K562 (cell line): Measurements from ENCODE around the gene HBG1. TPM values are rescaled to one million over a fixed set of nuclear protein-coding genes. Genes with fewer than 3 reads are reported as not detected.

Experiments used
- GTF2E2 ChIP-seq: fragments of 200-800 bp; sonication (Bioruptor generic); IDR thresholded peaks from 2 replicates; pipeline ENCODE4 v1.6.1; 2016; ENCODE audit warnings: missing genetic modification characterization, missing compliant biosample characterization
- KLF6 ChIP-seq: fragments of 250-450 bp; sonication (Bioruptor Pico); IDR thresholded peaks from 2 replicates; pipeline ENCODE4 v1.4.0; 2020; ENCODE audit warnings: mild to moderate bottlenecking, moderate library complexity, borderline replicate concordance
- MEIS2 ChIP-seq: fragments of 450-650 bp; IDR thresholded peaks from 2 replicates; pipeline ENCODE4 v1.6.1; 2014; ENCODE audit warnings: mild to moderate bottlenecking; ENCODE audit not compliant: partially characterized antibody
- MIER1 ChIP-seq: fragments of 450-650 bp; IDR thresholded peaks from 2 replicates; pipeline ENCODE4 v1.6.1; 2016; ENCODE audit warnings: antibody characterized with exemption, mild to moderate bottlenecking, low read depth
- NCOA4 ChIP-seq: fragments of 450-650 bp; IDR thresholded peaks from 2 replicates; pipeline ENCODE4 v1.6.1; 2018; ENCODE audit warnings: mild to moderate bottlenecking; ENCODE audit not compliant: partially characterized antibody
- SUPT5H ChIP-seq: fragments of 450-650 bp; IDR thresholded peaks from 2 replicates; pipeline ENCODE4 v1.6.1; 2016
- TOE1 ChIP-seq, 2 experiments: fragments of 450-650 bp in 1 of 2; sonication (generic) in 1 of 2; formaldehyde crosslinking in 1 of 2; IDR thresholded peaks; 2 replicates each; pipeline versions ENCODE4 v1.7.1 to v1.8.0; 2016 to 2022; ENCODE audit warnings: borderline replicate concordance in 2 of 2, mild to moderate bottlenecking in 2 of 2, antibody characterized with exemption in 1 of 2, inconsistent platforms in 1 of 2, low read depth in 1 of 2, missing genetic modification reagents in 1 of 2, moderate library complexity in 1 of 2
- ZBTB17 ChIP-seq: fragments of 450-650 bp; formaldehyde crosslinking; IDR thresholded peaks from 2 replicates; pipeline ENCODE4 v1.4.0; 2020; ENCODE audit warnings: mild to moderate bottlenecking
- ZNF12 ChIP-seq: sonication (generic); formaldehyde crosslinking; IDR thresholded peaks from 2 replicates; pipeline ENCODE4 v1.4.0; 2020; ENCODE audit warnings: mild to moderate bottlenecking, missing genetic modification reagents
- ZNF124 ChIP-seq: sonication (generic); formaldehyde crosslinking; IDR thresholded peaks from 2 replicates; pipeline ENCODE4 v1.8.1; 2022; ENCODE audit warnings: missing genetic modification reagents
- ZNF644 ChIP-seq: fragments of 200-800 bp; sonication (Bioruptor generic); IDR thresholded peaks from 2 replicates; pipeline ENCODE4 v1.6.1; 2016; ENCODE audit warnings: low read depth, missing genetic modification characterization, missing compliant biosample characterization
- polyA plus RNA-seq, 8 experiments: library from polyadenylated mRNA; depleted of rRNA in 4 of 8; stranded (reverse) in 5 of 8; unstranded in 3 of 8; fragments of >200 nt; fragmentation: Nextera tagmentation in 2 of 8; fragmentation: Illumina TruSeq in 1 of 8; extraction: Ambion mirVana in 2 of 8; extraction: Trizol in 1 of 8; gene quantifications; 2 replicates each; pipeline versions ENCODE4 v1.2.1 to v1.2.3, GENCODE V29; 2011 to 2014; ENCODE audit warnings: inconsistent platforms in 1 of 8, missing spikeins in 1 of 8
- total RNA-seq, 7 experiments: library from RNA; depleted of rRNA in 6 of 7; stranded (reverse); fragments of >200 nt in 6 of 7; fragmentation: Illumina TruSeq in 2 of 7; extraction: Trizol in 2 of 7; gene quantifications; 2 replicates each; pipeline versions ENCODE4 v1.2.1 to v1.2.3, GENCODE V29; 2011 to 2021; ENCODE audit warnings: low replicate concordance in 1 of 7
- TF ChIP-seq, protein P1 (sequence below), 2 experiments: IDR thresholded peaks in 1 of 2; conservative IDR thresholded peaks in 1 of 2; 2 replicates each; pipeline ENCODE4 v1.6.1; 2016; ENCODE audit warnings: low read depth in 2 of 2, mild to moderate bottlenecking in 1 of 2, missing compliant biosample characterization in 1 of 2, missing genetic modification characterization in 1 of 2, moderate library complexity in 1 of 2
- TF ChIP-seq, protein P2 (sequence below): fragments of 250-450 bp; sonication (Bioruptor Pico); IDR thresholded peaks from 2 replicates; pipeline ENCODE4 v1.4.0; 2020; ENCODE audit warnings: mild to moderate bottlenecking, moderate library complexity, borderline replicate concordance
- TF ChIP-seq, protein P3 (sequence below): sonication (generic); formaldehyde crosslinking; IDR thresholded peaks from 2 replicates; pipeline ENCODE4 v1.8.1; 2023; ENCODE audit warnings: mild to moderate bottlenecking, missing genetic modification reagents

Gene HBG1
- total and polyA plus RNA-seq, 9 of the 15 experiments (the other 6 are each of a cell fraction or from before 2014, with no cell fraction given): 1,066 to 16,338 (median 4,898) TPM

DNA sequence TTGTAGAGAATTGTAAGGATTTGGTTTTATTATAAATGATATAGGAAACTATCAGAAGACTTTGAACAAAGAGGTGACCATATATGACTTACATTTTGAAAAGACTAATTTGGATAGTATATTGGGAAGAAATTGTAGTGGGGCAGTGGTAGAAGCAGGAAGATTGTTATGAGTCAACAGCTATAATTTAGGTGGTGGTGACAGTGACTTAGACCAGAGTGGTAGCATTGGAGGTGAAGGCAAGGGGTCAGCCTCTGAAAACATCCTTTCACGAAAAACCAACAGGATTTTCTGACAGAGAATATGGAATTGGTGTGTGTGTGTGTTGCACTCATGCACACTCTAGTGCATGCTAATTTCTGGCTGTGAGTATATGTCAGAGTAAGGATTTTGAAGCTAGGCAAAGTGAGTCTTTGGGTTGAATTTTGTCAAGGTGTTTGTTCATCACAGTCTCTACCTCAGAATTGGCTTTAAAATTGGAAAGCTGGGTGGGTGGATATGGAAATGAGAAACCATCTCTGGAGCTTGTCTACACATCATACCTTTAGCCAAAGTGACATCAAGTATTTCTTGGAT, 28.2 kb upstream of the HBG1 start (continued):
- TF ChIP-seq, protein P1, sequence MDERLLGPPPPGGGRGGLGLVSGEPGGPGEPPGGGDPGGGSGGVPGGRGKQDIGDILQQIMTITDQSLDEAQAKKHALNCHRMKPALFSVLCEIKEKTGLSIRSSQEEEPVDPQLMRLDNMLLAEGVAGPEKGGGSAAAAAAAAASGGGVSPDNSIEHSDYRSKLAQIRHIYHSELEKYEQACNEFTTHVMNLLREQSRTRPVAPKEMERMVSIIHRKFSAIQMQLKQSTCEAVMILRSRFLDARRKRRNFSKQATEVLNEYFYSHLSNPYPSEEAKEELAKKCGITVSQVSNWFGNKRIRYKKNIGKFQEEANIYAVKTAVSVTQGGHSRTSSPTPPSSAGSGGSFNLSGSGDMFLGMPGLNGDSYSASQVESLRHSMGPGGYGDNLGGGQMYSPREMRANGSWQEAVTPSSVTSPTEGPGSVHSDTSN (CRISPR knock-in tag; IDR thresholded peaks at IDR 0.05; ENCODE audit: low read depth): no peak
- TF ChIP-seq, protein P1 (tag; conservative IDR thresholded peaks at IDR 0.05; ENCODE audit: low read depth): peak; percentile 89
- TF ChIP-seq, protein P2, sequence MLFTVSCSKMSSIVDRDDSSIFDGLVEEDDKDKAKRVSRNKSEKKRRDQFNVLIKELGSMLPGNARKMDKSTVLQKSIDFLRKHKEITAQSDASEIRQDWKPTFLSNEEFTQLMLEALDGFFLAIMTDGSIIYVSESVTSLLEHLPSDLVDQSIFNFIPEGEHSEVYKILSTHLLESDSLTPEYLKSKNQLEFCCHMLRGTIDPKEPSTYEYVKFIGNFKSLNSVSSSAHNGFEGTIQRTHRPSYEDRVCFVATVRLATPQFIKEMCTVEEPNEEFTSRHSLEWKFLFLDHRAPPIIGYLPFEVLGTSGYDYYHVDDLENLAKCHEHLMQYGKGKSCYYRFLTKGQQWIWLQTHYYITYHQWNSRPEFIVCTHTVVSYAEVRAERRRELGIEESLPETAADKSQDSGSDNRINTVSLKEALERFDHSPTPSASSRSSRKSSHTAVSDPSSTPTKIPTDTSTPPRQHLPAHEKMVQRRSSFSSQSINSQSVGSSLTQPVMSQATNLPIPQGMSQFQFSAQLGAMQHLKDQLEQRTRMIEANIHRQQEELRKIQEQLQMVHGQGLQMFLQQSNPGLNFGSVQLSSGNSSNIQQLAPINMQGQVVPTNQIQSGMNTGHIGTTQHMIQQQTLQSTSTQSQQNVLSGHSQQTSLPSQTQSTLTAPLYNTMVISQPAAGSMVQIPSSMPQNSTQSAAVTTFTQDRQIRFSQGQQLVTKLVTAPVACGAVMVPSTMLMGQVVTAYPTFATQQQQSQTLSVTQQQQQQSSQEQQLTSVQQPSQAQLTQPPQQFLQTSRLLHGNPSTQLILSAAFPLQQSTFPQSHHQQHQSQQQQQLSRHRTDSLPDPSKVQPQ (CRISPR knock-in tag): no peak
- TF ChIP-seq ZNF644 (tag): no peak
- TF ChIP-seq TOE1 (IDR thresholded peaks at IDR 0.05; ENCODE audit: borderline replicate concordance): no peak
- TF ChIP-seq TOE1 (CRISPR knock-in tag; IDR thresholded peaks at IDR 0.05; ENCODE audit: borderline replicate concordance, low read depth): no peak
- TF ChIP-seq, protein P3, sequence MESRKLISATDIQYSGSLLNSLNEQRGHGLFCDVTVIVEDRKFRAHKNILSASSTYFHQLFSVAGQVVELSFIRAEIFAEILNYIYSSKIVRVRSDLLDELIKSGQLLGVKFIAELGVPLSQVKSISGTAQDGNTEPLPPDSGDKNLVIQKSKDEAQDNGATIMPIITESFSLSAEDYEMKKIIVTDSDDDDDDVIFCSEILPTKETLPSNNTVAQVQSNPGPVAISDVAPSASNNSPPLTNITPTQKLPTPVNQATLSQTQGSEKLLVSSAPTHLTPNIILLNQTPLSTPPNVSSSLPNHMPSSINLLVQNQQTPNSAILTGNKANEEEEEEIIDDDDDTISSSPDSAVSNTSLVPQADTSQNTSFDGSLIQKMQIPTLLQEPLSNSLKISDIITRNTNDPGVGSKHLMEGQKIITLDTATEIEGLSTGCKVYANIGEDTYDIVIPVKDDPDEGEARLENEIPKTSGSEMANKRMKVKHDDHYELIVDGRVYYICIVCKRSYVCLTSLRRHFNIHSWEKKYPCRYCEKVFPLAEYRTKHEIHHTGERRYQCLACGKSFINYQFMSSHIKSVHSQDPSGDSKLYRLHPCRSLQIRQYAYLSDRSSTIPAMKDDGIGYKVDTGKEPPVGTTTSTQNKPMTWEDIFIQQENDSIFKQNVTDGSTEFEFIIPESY (CRISPR knock-in tag): no peak
- no peak for TF ChIP-seq NCOA4
- TF ChIP-seq ZBTB17 (CRISPR knock-in tag): no peak
- no peak for TF ChIP-seq KLF6
- peak; percentile 90 for TF ChIP-seq MEIS2
- TF ChIP-seq ZNF124 (CRISPR knock-in tag): no peak
- TF ChIP-seq ZNF12 (CRISPR knock-in tag): no peak
- TF ChIP-seq MIER1: no peak
- no peak for TF ChIP-seq GTF2E2
- TF ChIP-seq SUPT5H: no peak
